ENCODE measurements around the gene ZFYVE16. TPM values are rescaled to one million over a fixed set of nuclear protein-coding genes. Genes with fewer than 3 reads are reported as not detected.
A peak's percentile ranks its signal among the peaks of the same experiment; 100 is the strongest.

ZFYVE16 gene
- total and polyA plus RNA-seq, 2 of the 13 experiments (the other 11 are each of a cell fraction or from before 2014, with no cell fraction given) = 9.3 to 33.3 TPM

GRCh38 chr5:80487829-80488721 lies 80.2 kb downstream of the ZFYVE16 start, which contains the start of gene FAM151B (continued):
- TF ChIP-seq ZNF142 (CRISPR knock-in tag; IDR thresholded peaks at IDR 0.05) = peak; percentile 61
- no peak for TF ChIP-seq ZFP36L2 (CRISPR knock-in tag; IDR thresholded peaks at IDR 0.05)
- TF ChIP-seq ZIK1 (CRISPR knock-in tag; IDR thresholded peaks at IDR 0.05; ENCODE audit: borderline replicate concordance, low read depth) = peak; percentile 61; the same call in 1 of the 2 replicates
- TF ChIP-seq ZNF556 (CRISPR knock-in tag; IDR thresholded peaks at IDR 0.05; ENCODE audit: borderline replicate concordance) = peak; percentile 72
- TF ChIP-seq E2F1 (CRISPR knock-in tag; IDR thresholded peaks at IDR 0.05) = peak; percentile 76; the same call in 1 of the 2 replicates
- TF ChIP-seq IRF9 (CRISPR knock-in tag; IDR thresholded peaks at IDR 0.05; ENCODE audit: borderline replicate concordance) = peak; percentile 70; the same call in 1 of the 2 replicates
- TF ChIP-seq ZNF709 (CRISPR knock-in tag; IDR thresholded peaks at IDR 0.05) = no peak
- peak; percentile 85 for TF ChIP-seq GMEB1 (CRISPR knock-in tag; IDR thresholded peaks at IDR 0.05; ENCODE audit: borderline replicate concordance)
- TF ChIP-seq POLR2A (IDR thresholded peaks at IDR 0.05; ENCODE audit: insufficient read depth in 1 of 2, low read depth in 2 of 2, low read length in 2 of 2) = peak; percentile 71 to 82
- no peak for TF ChIP-seq PTBP1 (IDR thresholded peaks at IDR 0.05; ENCODE audit: low read depth, low read length, poor library complexity, severe bottlenecking)
- 0 out of 2 replicates have a peak, but pooled peaks have one; percentile 32 for TF ChIP-seq ZFP37 (CRISPR knock-in tag; IDR thresholded peaks at IDR 0.05; ENCODE audit: borderline replicate concordance)
- TF ChIP-seq THAP9 (CRISPR knock-in tag; IDR thresholded peaks at IDR 0.05; ENCODE audit: borderline replicate concordance) = peak; percentile 68; the same call in 1 of the 2 replicates
- 0 out of 2 replicates have a peak, but pooled peaks have one; percentile 68 for TF ChIP-seq ZNF224 (CRISPR knock-in tag; IDR thresholded peaks at IDR 0.05)
- no peak for TF ChIP-seq FOXO1 (CRISPR knock-in tag; IDR thresholded peaks at IDR 0.05)
